Bone marrow (tissue), 2 donors: ENCODE measurements around the gene BRD1.

Experiments used
- DNase-seq, 2 donors: peaks; one replicate each; lab custom pipeline; 2025; lab: John Stamatoyannopoulos, UW

Gene BRD1

DNA sequence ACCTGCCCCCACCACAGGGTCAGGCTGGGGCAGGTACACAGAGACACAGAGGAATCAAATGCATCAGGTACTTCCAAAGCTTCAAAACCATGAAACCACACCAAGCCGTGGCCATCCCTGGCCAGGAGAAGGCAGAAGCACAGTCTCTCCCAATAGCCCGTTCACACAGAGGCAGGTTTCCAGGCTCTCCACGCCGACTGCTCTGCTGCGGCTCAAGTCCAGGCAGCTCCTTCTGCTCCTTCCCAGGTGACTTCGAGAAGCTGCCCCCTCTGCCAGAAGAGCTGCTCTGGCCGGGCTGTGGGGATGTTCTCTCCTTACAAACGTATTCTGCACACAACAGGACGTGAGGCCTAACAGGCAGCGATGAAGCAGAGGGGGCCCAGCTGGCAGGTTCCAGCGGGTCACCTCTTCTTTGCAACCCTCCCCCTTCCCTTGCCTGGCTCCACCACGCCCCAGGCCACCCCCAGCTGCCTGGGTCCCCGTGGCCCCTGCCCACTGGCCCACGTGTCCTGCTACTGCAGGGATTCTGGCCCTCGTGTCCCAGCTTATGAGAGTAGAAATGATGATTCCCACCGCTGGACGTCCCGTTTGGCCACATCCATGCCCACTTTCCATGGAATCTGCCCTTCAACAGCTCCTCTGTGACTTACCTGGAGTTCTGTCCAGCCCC is 26.1 kb downstream of the BRD1 start:
- no peak for DNase-seq

DNA sequence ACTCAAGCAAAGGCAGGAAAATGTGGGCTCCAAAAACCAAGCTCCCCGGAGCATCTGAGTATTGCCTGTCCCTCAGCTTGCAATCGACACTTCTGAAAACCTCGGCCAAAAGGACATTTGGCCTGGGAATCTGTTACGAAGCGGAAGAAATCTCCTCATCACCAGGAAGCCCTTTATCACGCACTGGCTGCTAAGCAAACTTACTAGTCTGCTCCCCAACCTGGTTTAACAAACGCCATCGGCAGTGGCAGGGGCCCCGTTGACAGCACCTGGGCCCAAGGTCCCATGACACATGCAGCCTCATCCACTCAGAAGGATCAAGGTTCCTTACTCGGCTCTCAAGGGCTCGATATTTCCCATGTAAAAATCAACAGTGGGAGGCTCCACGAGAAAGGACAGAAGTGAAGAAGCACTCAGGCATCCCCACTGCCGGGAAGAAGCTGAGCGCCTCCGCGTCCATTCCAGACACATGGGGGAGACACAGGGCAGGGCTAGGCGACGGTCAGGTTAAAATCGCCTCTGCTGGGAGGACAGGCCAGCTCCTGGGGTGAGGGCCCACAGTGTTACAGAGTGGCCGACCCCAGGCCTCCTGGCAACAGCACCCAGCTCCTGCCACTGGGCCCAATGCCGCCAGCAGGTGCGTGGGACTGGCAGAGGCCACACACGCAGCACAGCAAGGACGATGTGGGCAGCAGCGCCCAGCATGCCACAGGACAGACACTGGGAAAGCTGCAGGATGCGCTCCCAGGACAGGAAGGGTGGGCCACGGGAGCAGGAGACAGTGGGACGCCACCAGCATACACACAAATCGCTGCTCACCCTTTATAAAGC is 27.1 kb downstream of the BRD1 start:
- no peak for DNase-seq

DNA sequence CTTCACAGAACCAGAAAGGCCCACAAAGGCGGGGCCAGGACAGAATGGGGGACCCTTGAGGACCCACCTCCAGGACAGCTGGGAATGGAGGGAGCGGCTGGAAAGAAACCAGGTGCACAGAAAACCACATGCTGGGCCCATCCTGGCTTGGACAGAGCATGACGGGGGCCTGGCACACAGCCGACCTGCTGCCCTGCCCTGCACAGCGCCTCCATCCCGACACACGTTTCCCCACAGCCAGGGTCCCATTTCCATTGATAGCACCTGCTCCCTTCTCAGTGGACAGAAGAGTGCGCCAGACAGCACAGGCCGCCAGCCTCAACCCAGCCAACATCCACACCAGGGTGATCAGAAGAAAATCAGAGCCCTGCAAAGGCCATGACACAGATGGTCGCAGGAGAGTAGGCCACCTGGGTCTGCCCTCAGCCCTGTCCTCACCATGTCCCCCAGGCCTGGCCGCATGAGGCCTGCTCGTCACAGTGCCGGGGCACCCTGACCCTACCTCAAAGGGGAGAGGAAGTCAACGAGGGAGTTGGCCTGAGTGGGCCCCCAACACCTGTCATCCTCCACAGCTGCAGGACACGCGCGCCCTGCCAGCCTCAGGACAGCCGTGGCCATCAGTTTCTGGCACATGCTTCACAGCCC is 28.1 kb downstream of the BRD1 start:
- DNase-seq: no peak

DNA sequence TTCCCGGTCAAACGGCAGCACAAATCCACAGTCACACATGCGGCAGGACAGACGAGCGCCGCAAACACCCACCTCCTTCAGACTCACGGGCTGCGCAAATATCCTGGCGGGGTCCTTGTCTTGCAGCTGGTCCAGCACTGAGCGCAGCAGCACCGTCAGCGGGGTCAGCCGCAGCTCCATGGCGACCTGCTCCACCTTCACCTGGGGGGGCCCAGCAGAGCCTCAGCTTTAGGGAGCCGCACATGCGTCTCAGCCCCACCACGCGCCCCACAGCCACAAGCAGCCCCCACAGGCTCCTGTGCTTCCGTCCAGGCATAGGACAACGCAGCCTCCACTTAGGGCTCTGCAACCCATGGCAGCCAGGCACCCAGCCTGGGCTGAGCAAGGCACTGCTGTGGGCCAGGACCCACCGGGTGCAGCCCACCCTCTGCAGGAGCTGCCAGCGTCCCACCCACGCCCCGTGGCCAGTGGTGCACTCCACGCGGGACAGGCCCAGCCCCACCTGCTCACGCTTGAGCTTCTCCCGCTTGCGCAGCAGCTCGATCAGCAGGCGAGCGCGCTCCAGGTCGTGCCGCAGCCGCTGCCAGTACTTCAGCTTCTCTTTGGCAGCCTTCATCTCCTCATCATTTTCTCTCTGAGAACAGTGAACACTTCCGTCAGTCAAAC is 29.1 kb downstream of the BRD1 start:
- no peak for DNase-seq

DNA sequence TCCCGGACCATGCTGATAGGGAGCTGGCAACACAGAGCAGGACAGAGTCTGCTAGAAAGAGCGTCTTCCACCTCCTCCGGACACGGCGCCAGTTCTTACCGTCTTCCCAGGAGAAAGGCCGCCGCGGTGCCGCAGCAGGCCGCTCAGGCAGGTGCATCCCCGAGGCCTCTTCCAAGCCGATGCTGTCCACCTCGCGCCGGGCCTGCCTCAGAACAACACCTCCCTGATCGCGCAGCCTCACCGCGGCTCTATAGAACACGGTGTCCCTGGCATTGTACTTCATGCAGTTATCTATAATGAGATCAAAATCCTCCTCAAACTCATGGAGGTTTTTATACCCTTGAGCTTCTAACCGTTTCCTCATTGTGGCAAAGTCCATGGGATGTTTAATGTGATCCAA is 30.0 kb downstream of the BRD1 start:
- no peak for DNase-seq

DNA sequence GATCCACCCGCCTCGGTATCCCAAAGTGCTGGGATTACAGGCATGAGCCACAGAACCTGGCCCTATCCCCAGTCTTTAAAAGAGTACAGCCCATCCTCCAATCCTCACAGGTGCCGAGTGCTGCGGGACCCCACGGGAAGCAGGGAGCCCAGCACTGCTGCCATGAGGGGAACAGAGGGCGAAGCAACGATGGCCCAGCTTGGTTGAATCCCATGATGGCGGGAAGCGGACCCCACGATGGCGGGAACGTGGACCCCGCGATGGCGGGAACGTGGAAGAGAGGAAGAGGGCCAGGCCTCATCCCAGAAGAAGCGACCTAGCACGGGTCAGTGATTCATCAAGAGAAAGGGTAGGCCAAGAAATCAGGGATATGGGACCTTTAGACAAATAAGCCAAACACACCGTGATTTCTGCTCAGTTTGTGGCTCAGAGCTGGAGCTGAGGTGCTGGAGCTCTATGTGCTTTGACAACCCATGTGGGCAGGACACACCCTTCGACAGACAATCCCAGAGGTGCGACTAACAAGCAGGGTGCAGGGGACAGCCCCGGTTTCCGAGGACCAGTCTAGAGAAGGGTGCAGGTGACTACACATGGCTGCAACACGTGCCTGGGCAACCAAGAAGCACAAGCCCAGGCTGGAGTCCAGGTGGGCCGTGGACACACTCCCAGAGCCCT is 30.9 kb downstream of the BRD1 start:
- DNase-seq: no peak

DNA sequence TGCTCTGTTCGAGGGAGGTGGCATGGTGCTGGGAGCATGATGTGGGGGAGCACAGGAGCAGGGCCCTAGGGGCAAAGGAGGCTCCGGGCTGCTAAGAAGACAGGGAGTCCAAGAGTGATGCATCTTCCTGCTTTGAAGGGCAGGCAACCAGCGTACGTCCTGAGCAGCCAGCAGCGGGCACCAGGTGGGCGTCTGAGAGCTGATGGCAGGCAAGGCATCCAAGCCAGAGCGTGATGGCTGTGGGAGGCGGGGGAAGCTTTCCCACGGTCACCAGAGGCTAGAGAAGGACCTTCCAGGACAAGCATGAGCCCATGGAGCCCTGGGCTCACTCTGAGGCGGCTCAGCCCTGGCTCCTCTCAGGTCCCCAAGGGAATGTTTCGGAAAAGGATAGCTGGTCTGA is 32.2 kb downstream of the BRD1 start:
- no peak for DNase-seq

DNA sequence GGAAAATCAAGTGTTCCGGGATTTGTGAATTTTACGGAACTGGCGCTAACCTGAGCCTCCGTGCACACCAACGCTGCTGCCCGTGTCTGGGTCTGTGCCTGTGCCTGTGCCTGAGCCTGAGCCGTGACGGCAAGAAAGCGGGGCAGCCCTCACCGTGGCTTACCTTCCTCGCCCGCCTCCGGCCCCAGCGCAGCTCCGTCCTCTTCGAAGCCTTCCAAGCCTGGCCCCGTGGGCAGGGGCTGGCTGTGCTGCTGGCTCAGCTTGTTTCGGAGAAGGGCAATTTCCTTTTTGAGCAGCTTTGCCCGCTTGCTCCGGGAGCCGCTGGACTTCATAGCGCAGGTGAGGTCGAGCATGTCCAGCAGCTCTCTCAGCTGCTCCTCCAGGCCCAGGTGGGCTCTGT is 33.8 kb downstream of the BRD1 start:
- no peak for DNase-seq

DNA sequence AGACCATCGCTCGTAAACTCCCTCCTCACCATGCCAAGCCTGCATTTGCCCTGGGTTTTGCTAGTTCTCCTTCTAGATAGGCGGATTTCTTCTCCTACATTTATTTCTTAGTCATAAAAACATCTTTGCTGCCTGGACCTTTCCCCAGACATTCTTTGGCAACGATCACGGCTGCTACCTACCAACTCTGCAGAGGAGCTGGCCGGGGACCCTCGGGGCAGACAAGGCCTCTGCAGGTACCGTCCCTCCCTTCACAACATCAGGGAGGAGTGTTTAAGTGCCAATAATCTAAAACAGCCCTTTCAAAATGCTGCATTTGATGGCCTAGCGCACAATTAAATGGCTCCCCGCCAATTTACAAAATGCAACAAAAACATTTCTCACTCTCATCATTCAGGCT is 34.4 kb downstream of the BRD1 start:
- DNase-seq: no peak

DNA sequence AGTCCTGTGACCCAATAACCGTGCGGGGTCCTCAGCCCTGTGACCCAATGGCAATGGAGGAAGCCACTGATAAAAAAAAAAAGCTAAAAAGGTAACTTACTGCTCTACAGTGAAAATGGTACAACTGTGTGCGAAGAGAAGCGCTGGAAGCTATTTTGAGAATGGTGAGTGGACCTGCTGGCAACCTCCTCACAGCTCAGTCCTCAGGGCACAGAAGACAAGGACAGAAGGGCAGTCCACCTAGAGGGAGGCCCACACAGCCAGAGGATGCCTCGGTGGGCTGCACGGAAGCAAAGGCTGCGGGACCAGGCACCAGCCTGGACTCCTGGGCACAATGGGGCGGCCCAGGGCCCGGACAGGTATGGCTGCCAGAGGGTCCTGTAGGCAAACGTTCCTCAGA is 35.6 kb downstream of the BRD1 start:
- DNase-seq: no peak

DNA sequence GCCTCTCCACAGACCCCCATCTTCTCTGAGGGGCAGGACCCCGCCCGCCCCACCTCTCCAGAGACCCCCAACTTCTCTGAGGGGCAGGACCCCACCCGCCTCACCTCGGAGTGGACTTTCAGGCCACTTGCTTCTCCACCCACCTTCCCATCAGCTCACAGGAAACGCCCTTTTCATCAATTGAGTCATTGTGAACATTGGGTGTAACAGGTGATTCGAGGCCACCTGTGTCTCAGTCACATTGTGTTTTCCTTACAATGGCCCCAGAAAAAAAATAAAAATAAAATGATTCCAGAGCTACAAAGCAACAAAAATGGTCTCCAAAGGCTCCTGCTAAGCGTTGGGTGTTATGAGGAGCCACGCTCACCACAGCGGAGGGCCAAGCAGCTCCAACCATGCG is 36.0 kb downstream of the BRD1 start:
- no peak for DNase-seq

DNA sequence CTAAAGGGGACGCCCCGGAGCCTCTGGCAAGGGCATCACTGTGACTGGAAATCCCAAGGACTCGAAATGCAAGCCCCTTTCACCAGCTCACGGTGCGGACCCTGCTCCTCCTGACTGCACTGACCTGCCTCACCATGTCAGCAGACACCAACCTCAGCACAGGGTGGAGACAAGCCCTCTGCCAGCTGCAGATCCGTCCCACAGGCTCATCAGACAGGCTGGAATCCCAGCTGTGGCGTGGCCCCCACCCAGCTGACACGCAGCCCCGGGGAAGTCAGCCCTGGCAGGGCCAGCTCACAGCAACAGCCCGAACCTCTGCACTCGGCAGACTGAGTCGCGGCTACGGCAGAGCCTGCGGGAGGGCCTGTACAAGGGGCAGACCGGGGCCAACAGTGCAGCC is 36.8 kb downstream of the BRD1 start:
- DNase-seq: no peak

DNA sequence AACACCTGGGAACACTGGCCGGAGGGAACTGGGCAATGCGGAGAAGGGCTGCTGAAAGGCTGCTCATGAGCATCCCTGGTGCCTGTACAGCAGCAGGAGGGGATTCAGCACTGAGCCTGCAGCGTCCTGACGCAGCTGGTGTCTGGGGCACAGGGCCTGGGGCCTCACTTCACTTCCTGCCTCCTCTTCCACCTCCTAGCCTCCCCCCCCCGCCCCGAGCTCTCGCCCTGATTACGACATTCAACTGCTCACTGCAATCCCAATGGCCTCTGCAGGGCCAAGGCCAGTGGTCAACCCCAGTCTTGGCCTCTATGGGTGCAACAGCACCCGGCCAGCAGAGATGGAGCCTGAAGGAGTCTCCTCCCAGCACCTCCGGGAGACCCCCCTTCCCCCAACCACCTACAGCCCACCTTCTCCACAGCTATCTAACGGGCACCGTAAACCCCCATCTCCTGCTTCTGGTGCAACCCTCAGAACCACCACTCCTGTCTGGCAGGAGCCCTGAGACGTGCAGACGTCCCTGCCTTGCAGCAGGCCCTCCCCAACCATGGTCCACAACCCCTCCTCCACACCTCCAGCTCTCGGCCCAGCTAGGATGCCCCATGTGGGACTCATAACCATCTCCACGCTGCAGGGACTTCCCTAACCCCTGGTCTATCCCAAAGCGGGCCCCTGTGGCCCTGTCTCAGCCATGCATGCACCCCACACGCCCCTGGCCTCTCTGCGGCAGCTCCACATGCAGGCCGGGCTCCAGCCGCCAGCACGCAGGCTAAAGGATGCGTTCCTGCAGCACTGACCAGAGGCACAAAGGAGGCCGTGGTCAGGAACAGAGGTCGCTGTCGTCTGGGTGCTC is 38.2 kb downstream of the BRD1 start:
- peak; percentile 9 to 24 for DNase-seq

DNA sequence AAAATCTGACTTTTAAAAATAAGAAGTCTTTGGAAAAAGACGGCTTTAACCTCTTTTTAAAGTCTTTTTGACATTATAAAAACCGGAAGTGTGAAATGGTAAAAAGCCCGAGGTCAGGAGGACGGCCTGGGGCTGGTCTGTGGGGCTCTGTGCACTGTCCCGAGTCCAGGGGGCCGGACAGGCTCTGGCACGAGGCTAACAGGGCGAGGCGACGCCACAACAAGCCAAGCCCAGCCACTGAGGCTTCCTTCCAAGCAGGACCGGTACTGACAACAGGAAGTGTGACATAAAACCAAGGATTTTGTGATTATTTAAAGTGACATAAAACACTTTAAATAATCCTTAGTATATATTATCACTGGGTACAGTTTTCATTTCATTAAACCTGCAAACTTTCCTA is 39.2 kb downstream of the BRD1 start:
- no peak for DNase-seq

DNA sequence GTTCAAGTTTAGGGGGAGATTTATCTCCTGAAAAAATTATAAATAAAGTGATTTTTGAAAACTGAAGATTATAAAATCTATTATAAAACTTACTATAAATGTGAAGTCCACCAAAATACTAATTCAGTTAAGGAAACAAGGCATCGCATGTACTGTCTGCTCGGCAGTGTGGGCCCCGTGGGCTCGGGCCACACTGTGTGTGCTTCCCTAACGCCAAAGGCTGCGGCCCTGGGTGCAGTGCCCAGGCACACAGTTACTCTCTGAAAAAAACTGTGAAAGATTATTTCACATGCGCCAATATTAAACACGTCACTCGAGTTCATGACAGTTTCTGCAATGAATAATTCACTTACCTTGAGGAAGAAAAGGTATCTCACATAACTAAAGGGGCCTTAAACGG is 39.8 kb downstream of the BRD1 start:
- no peak for DNase-seq

DNA sequence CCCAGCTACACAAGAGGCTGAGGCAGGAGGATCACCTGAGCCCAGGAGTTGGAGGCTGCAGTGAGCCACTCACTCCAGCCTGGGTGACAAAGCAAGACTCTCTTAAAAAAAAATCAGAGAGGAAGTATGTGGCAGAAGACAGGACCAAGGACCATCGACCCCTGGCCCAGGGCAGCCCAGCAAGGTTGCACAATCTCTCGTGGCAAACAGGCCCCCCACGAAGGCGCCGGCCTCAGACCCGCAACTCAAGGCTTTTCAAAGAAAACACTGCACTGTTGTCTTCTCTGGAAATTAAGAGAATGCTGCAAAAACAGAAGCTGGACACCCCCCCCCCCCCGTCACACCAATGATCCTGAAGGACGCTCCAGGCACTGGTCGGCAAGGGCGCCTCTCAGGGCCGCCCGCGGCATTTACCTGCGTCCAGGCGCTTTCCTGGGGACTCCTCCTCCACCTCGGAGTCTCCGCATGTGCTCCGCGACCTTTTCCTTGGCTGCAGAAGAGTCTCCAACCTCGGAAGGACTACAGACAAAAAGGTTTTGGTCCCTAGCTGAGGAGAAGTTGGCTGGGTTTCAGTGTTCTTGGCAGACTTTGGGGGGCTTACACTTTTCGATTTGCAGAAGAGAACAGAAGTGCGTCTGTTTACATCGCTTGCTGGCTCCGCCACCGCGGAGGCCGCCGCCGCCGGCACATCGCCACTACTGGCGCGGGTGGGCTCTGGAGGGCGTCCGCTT is 40.5 kb downstream of the BRD1 start:
- no peak for DNase-seq

DNA sequence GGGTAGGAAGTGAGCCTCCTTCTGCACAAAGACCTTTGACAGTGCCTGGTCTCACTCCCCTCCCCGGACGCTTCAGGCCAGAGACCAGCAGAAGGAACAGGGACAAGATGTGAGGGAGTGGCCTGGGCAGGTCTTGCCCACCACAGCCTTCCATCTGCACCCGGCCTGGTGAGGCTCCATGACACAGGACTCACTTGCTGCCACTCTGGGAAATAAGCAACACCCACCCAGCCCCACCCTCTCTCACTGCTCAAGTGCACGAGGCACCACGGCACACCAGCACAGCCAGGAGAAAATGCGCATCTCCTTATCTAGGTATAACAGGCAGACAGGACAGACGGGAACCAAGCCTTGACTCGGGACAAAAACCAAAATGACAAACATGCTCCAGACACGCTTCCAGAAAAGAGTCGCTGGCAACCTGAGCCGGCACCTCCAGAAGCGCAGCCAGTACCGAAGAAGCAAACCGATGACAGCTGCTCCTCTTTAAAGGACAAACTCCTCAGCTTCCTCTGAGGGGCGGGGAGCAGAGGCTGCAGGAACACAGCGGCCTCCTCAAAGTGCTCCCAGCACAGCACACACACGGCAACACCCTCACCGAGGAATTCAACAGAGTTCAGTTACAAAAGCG is 41.7 kb downstream of the BRD1 start:
- no peak for DNase-seq

DNA sequence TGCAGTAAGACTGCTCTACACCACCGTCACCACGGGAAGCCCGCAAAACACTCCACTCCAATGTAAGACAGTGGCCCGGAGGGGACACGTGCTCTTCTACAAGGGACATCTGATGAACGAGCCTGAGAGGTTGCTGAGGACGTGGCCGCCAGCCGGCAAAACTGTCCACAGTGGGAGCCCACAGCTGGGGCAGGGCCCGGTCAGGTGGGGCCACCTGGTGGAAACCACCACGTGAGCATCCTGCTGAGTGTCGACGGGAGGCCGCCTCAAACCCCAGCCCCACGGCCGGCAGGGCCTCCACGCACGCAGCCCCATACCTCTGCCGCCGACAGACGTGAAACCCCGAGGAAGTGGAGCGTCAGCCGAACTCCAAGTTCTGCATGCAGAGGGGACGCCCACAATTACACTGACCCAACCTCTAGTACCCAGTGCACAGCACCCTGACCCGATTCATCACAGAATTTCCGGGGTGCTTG is 42.6 kb downstream of the BRD1 start:
- DNase-seq: no peak

DNA sequence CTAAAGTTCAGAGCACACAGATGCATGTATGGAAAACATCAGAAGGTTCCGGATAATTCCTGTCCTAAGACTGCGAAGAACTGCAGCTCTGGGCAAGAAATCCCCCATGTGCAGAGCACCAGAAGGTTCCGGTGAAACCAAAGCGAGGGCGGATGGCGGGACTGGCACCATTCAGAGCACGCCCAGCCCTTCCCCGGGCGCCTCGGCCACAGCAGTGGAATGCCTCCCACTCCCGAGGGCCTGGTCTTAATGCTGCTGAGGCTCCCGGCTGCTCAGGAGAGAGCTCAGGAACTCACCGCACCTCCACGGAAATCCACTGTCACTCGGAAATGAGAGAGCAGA is 43.1 kb downstream of the BRD1 start:
- DNase-seq: no peak
